Measurements from ENCODE around the gene ETV6.

DNA sequence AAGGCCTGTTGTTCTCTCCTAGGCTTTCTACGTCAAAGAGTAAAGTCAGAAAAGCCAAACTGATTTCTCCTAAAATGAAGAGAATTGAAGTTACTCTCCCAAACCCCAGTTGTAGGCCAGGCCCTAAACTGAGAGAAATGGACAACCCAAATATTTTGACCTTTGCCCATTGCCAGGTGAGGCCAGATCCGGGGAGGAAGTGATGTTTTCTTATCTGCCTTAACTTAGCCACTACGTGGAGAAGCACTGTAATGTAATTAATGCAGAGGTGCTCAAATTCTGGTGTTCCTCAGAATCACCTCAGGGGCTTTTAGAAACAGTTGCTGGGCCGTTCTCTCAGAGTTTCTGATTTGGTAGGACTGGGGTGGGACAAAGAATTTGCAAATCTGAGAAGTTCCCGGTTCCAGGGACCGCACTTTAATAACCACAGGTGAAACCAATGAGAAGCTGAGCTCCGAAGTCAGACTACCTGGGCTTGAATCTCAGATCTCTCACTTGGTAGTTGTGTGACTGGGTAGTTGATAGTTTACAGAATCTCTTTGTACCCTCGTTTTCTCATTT lies 73.2 kb downstream of the ETV6 start:
- TF ChIP-seq, protein P1, sequence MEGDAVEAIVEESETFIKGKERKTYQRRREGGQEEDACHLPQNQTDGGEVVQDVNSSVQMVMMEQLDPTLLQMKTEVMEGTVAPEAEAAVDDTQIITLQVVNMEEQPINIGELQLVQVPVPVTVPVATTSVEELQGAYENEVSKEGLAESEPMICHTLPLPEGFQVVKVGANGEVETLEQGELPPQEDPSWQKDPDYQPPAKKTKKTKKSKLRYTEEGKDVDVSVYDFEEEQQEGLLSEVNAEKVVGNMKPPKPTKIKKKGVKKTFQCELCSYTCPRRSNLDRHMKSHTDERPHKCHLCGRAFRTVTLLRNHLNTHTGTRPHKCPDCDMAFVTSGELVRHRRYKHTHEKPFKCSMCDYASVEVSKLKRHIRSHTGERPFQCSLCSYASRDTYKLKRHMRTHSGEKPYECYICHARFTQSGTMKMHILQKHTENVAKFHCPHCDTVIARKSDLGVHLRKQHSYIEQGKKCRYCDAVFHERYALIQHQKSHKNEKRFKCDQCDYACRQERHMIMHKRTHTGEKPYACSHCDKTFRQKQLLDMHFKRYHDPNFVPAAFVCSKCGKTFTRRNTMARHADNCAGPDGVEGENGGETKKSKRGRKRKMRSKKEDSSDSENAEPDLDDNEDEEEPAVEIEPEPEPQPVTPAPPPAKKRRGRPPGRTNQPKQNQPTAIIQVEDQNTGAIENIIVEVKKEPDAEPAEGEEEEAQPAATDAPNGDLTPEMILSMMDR (IDR thresholded peaks at IDR 0.05), result no peak
- TF ChIP-seq POLR2A (IDR thresholded peaks at IDR 0.05), result no peak

Measured in testis (tissue), 2 donors.